ENCODE results near the gene PHKA2. TPM values are rescaled to one million over a fixed set of nuclear protein-coding genes. Genes with fewer than 3 reads are reported as not detected.

PHKA2 gene
- total RNA-seq, 1 donor from 2014 or later: 26.3 TPM

Other genes with a start within 250 kb of the PHKA2 start
- gene ADGRG2, start 138.4 kb upstream of the PHKA2 start, total RNA-seq: 5.3 TPM

Measured in sciatic nerve (tissue), 1 donor.